SK-N-SH (cell line): ENCODE results near the gene RPN1. TPM values are rescaled to one million over a fixed set of nuclear protein-coding genes. Genes with fewer than 3 reads are reported as not detected.

ENCODE experiments used
- CTCF ChIA-PET: fragments of 300-600, 350-600 bp; formaldehyde crosslinking; extraction: SDS; loops from one replicate; lab custom pipeline; 2021; lab: Yijun Ruan, JAX
- POLR2A ChIA-PET: fragments of 350-600 bp; sonication (Branson Sonifier 250); formaldehyde crosslinking; extraction: SDS; loops from one replicate; lab custom pipeline; 2020; ENCODE audit warnings: antibody characterized with exemption, inconsistent platforms; lab: Yijun Ruan, JAX
- DNase-seq: peaks from one replicate; pipeline ENCODE4 v3.0.0; 2012
- H2AFZ ChIP-seq: fragments of 200-600 bp; sonication (generic); 2 replicates; pipeline ENCODE4 v1.8.1; 2016; ENCODE audit warnings: antibody characterized with exemption, mild to moderate bottlenecking, low read depth
- H3F3A ChIP-seq: fragments of 200-600 bp; sonication (generic); replicated peaks from 2 replicates; pipeline ENCODE3; 2016; ENCODE audit warnings: antibody characterized with exemption, mild to moderate bottlenecking; ENCODE audit not compliant: insufficient read depth
- H3K27ac ChIP-seq, 2 experiments: fragments of 200-500 bp in 1 of 2; fragments of 200-600 bp in 1 of 2; sonication (Bioruptor generic) in 1 of 2; sonication (generic), shearing (Covaris generic) in 1 of 2; 2 replicates each; pipeline versions ENCODE4 v1.5.1 to v1.6.1; 2014 to 2016; ENCODE audit warnings: low read depth in 2 of 2, inconsistent platforms in 1 of 2, low read length in 1 of 2, mild to moderate bottlenecking in 1 of 2, mixed read lengths in 1 of 2
- H3K27me3 ChIP-seq: fragments of 200-600 bp; sonication (generic), shearing (Covaris generic); 2 replicates; pipeline ENCODE4 v1.6.1; 2016; ENCODE audit warnings: mixed run types; ENCODE audit not compliant: insufficient read depth
- H3K36me3 ChIP-seq, 2 experiments: fragments of 200-500 bp in 1 of 2; fragments of 200-600 bp in 1 of 2; sonication (Bioruptor generic) in 1 of 2; sonication (generic) in 1 of 2; replicated peaks in 1 of 2; 2 replicates each; pipeline versions ENCODE3 to v1.5.1; 2014 to 2016; ENCODE audit warnings: low read length in 1 of 2, mild to moderate bottlenecking in 1 of 2; ENCODE audit not compliant: insufficient read depth in 2 of 2, control insufficient read depth in 1 of 2
- H3K4me1 ChIP-seq, 2 experiments: fragments of 200-500 bp in 1 of 2; fragments of 200-600 bp in 1 of 2; sonication (Bioruptor generic) in 1 of 2; sonication (generic), shearing (Covaris generic) in 1 of 2; 2 replicates each; pipeline versions ENCODE4 v1.5.1 to v1.6.1; 2014 to 2016; ENCODE audit warnings: low read depth in 1 of 2, low read length in 1 of 2, mixed run types in 1 of 2; ENCODE audit not compliant: insufficient read depth in 2 of 2, control insufficient read depth in 1 of 2
- H3K4me2 ChIP-seq: fragments of 200-600 bp; sonication (generic), shearing (Covaris generic); 2 replicates; pipeline ENCODE4 v1.6.1; 2017; ENCODE audit warnings: mixed run types
- H3K4me3 ChIP-seq, 2 experiments: fragments of 200-500 bp in 1 of 2; fragments of 200-600 bp in 1 of 2; sonication (Bioruptor generic) in 1 of 2; sonication (generic), shearing (Covaris generic) in 1 of 2; 2 replicates each; pipeline versions ENCODE4 v1.5.1 to v1.8.1; 2014 to 2016; ENCODE audit warnings: low read depth in 2 of 2, inconsistent platforms in 1 of 2, low read length in 1 of 2, mild to moderate bottlenecking in 1 of 2, mixed read lengths in 1 of 2, moderate library complexity in 1 of 2
- H3K79me2 ChIP-seq: fragments of 200-600 bp; sonication (generic); 2 replicates; pipeline ENCODE4 v1.8.1; 2017; ENCODE audit warnings: mild to moderate bottlenecking; ENCODE audit not compliant: insufficient read depth
- H3K9ac ChIP-seq: fragments of 200-600 bp; sonication (generic); 2 replicates; pipeline ENCODE4 v1.6.1; 2017; ENCODE audit warnings: mixed run types
- H3K9me2 ChIP-seq: fragments of 200-600 bp; sonication (generic); 2 replicates; pipeline ENCODE4 v1.6.1; 2017; ENCODE audit warnings: mixed run types
- H3K9me3 ChIP-seq: fragments of 200-600 bp; sonication (generic); 2 replicates; pipeline ENCODE4 v1.6.1; 2017; ENCODE audit warnings: mixed run types, mild to moderate bottlenecking, moderate library complexity
- H4K20me1 ChIP-seq: fragments of 200-600 bp; sonication (generic); 2 replicates; pipeline ENCODE4 v1.6.1; 2017; ENCODE audit warnings: mild to moderate bottlenecking, mixed run types; ENCODE audit not compliant: insufficient read depth
- CHD2 ChIP-seq: fragments of 150-350 bp; IDR thresholded peaks from 2 replicates; pipeline ENCODE4 v1.6.1; 2018; ENCODE audit warnings: low read length; ENCODE audit not compliant: partially characterized antibody
- JUND ChIP-seq: IDR thresholded peaks from 2 replicates; pipeline ENCODE4 v1.4.0; 2012
- MEF2A ChIP-seq: IDR thresholded peaks from 2 replicates; pipeline ENCODE4 v1.4.0; 2012; ENCODE audit warnings: low read depth, borderline replicate concordance
- MXI1 ChIP-seq: IDR thresholded peaks from 2 replicates; pipeline ENCODE4 v1.6.1; 2012; ENCODE audit warnings: mild to moderate bottlenecking, low read depth, low read length, improper control_type of control experiment
- NRF1 ChIP-seq: IDR thresholded peaks from 2 replicates; pipeline ENCODE4 v1.6.1; 2012; ENCODE audit warnings: low read depth, mild to moderate bottlenecking, low read length
- RAD21 ChIP-seq: IDR thresholded peaks from 2 replicates; pipeline ENCODE4 v1.6.1; 2012; ENCODE audit warnings: mild to moderate bottlenecking, low read length
- RCOR1 ChIP-seq: fragments of 150-350 bp; IDR thresholded peaks from 2 replicates; pipeline ENCODE4 v1.6.1; 2017; ENCODE audit warnings: antibody characterized with exemption, low read length
- SIN3A ChIP-seq: IDR thresholded peaks from 2 replicates; pipeline ENCODE4 v1.6.1; 2012; ENCODE audit warnings: low read depth, mild to moderate bottlenecking, low read length, moderate library complexity, borderline replicate concordance
- SMC3 ChIP-seq: IDR thresholded peaks from 2 replicates; pipeline ENCODE4 v1.6.1; 2012; ENCODE audit warnings: low read depth, low read length, improper control_type of control experiment
- WGBS: methylation state at CpG from one replicate; pipeline ENCODE4 v1.1.6; 2017; ENCODE audit warnings: low lambda C conversion rate; 5-methylcytosine and 5-hydroxymethylcytosine counted together
- polyA plus RNA-seq, 3 experiments: library from polyadenylated mRNA; depleted of rRNA; stranded (reverse); fragments of >200 nt; gene quantifications; 2 replicates each; pipeline ENCODE4 v1.2.3, GENCODE V29; 2012
- TF ChIP-seq, protein P1 (sequence below): IDR thresholded peaks from 2 replicates; pipeline ENCODE4 v1.6.1; 2012; ENCODE audit warnings: mild to moderate bottlenecking, low read depth, low read length, moderate library complexity
- TF ChIP-seq, protein P2 (sequence below): fragments of 200-600 bp; sonication (generic); IDR thresholded peaks from 2 replicates; pipeline ENCODE4 v1.6.1; 2017; ENCODE audit warnings: antibody characterized with exemption, mild to moderate bottlenecking, moderate library complexity

RPN1 gene
- polyA plus RNA-seq, 1 of the 3 experiments (the other 2 are of a cell fraction), result 162 TPM

DNA sequence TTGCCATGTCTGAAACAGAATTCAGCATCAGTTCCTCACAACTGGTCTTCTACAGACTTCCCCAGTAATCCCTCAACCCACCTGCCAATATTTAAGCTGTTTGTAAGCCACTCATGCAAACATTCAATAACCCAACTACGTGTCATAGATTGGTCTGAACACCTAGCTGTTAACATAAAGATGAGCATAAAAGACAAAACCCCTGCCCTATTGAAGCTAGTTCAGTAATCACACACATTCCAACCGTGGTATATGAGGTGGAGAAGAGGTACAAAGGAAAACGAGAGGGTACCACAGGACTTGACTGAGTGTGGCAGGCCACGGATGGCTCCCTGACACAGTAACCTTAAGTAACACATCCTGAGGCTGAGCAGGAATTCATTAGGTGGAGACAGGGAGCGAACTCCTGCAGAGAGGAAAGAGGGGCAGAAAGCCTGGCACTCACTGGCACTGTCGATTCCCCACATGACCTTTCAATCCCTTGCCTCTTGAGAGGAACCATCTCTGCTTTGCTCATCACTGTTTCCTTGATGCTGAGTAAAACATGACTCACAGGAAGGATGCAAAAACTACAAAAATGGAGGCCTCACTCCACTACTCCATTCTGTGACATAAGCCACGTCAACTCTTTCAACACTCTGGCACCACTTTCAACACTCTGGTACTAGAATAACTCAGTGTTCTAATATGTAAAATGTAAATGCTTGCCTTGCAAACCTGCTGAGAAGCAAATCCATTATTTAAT is 31.3 kb downstream of the RPN1 start (continued):
- TF ChIP-seq, protein P1, sequence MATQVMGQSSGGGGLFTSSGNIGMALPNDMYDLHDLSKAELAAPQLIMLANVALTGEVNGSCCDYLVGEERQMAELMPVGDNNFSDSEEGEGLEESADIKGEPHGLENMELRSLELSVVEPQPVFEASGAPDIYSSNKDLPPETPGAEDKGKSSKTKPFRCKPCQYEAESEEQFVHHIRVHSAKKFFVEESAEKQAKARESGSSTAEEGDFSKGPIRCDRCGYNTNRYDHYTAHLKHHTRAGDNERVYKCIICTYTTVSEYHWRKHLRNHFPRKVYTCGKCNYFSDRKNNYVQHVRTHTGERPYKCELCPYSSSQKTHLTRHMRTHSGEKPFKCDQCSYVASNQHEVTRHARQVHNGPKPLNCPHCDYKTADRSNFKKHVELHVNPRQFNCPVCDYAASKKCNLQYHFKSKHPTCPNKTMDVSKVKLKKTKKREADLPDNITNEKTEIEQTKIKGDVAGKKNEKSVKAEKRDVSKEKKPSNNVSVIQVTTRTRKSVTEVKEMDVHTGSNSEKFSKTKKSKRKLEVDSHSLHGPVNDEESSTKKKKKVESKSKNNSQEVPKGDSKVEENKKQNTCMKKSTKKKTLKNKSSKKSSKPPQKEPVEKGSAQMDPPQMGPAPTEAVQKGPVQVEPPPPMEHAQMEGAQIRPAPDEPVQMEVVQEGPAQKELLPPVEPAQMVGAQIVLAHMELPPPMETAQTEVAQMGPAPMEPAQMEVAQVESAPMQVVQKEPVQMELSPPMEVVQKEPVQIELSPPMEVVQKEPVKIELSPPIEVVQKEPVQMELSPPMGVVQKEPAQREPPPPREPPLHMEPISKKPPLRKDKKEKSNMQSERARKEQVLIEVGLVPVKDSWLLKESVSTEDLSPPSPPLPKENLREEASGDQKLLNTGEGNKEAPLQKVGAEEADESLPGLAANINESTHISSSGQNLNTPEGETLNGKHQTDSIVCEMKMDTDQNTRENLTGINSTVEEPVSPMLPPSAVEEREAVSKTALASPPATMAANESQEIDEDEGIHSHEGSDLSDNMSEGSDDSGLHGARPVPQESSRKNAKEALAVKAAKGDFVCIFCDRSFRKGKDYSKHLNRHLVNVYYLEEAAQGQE, result no peak
- no peak for TF ChIP-seq CHD2
- no peak for TF ChIP-seq MXI1
- TF ChIP-seq SIN3A, result no peak
- TF ChIP-seq MEF2A, result no peak
- TF ChIP-seq, protein P2, sequence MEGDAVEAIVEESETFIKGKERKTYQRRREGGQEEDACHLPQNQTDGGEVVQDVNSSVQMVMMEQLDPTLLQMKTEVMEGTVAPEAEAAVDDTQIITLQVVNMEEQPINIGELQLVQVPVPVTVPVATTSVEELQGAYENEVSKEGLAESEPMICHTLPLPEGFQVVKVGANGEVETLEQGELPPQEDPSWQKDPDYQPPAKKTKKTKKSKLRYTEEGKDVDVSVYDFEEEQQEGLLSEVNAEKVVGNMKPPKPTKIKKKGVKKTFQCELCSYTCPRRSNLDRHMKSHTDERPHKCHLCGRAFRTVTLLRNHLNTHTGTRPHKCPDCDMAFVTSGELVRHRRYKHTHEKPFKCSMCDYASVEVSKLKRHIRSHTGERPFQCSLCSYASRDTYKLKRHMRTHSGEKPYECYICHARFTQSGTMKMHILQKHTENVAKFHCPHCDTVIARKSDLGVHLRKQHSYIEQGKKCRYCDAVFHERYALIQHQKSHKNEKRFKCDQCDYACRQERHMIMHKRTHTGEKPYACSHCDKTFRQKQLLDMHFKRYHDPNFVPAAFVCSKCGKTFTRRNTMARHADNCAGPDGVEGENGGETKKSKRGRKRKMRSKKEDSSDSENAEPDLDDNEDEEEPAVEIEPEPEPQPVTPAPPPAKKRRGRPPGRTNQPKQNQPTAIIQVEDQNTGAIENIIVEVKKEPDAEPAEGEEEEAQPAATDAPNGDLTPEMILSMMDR, result no peak
- peak; percentile 57; the same call in 1 of the 2 replicates for TF ChIP-seq JUND
- TF ChIP-seq RAD21, result no peak

DNA sequence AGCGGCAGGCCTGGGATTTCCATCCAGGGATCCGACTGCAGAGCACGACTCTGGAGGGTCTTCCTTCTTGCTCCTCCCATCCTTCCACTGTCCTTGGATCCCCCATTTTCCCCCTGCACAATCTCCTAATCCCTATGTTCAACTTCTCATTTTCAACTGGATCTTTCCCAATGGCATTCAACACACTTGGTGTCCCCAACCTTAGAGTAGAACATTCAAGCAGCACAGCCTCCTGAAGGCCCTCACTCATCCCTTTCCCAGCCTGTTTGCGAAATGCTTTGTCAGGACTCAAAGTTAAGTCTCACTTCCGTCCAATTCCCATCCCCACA is 32.3 kb downstream of the RPN1 start:
- Histone ChIP-seq H2AFZ (no peak overlapping the region), H3K36me3 (peaks cover 17 to 29% of the 10 kb centered on the region in 2 experiments), H3K9me3 (no peaks in the 10 kb centered on the region), H3K4me1 (peaks cover 15% of the 10 kb centered on the region in 2 experiments), H3K27ac (peak overlapping the region; percentile 79 to 89; a peak in 3 of 4 replicates), H3K79me2 (peaks cover 45% of the 10 kb centered on the region), H3K4me3 (peak overlapping the region; percentile 78 to 88), H3K4me2 (peak overlapping the region; percentile 91), H3K9ac (peak overlapping the region; percentile 74), H3F3A (peaks cover 35% of the 10 kb centered on the region), H4K20me1 (no peaks in the 10 kb centered on the region), H3K9me2 (no peaks in the 10 kb centered on the region), H3K27me3 (no peaks in the 10 kb centered on the region)
- CTCF ChIA-PET, result interaction anchor here (0.6 to 5.0 kb wide), 55 partner anchors 9 to 627 kb away, joined by 3 to 53 read pairs (median 5); partner anchors contain the start of gene RPN1
- TF ChIP-seq NRF1 (no peak), SIN3A (no peak), RCOR1 (no peak), MEF2A (no peak), SMC3 (no peak)
- TF ChIP-seq, all 33 proteins: peak for 0
- DNase-seq, result no peak
- POLR2A ChIA-PET, result interaction anchor here (1.3 kb wide), 1 partner anchor 177 kb away, joined by 3 read pairs; no protein-coding TSS in a partner anchor
- 37% methylated on average over 5 of the region's 5 CpGs for WGBS
